ENCODE measurements around the gene TBC1D5.

Gene TBC1D5

DNA sequence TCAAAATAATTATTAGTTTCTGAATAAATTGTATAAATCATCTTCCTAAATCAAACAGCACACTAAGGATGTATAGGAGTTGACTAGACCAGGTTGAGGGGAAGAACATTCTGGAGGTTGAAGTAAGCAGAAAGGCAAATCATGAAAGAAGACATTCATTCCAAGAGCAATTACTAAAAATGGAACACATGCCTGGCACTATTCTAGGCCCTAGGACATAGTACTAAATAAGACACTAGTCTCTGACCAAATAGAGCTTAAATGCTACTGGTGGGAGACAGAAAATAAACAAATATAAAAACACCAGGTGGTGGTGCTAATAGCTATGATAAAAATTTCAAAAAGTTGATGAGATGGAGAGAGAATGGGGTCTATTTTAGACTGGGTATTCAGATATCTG, 190.1 kb downstream of the TBC1D5 start:
- no peaks in the 10 kb centered on the region for H3F3A ChIP-seq (ENCODE audit: low read depth)
- H3K9ac ChIP-seq (ENCODE audit: low read depth, low read length, poor library complexity, severe bottlenecking): no peak overlapping the region
- no peaks in the 10 kb centered on the region for H3K36me3 ChIP-seq (ENCODE audit: insufficient read depth, low read length)
- peaks cover 6% of the 10 kb centered on the region for H3K4me1 ChIP-seq (ENCODE audit: insufficient read depth, low read length, poor library complexity, severe bottlenecking)
- TF ChIP-seq, protein P1, sequence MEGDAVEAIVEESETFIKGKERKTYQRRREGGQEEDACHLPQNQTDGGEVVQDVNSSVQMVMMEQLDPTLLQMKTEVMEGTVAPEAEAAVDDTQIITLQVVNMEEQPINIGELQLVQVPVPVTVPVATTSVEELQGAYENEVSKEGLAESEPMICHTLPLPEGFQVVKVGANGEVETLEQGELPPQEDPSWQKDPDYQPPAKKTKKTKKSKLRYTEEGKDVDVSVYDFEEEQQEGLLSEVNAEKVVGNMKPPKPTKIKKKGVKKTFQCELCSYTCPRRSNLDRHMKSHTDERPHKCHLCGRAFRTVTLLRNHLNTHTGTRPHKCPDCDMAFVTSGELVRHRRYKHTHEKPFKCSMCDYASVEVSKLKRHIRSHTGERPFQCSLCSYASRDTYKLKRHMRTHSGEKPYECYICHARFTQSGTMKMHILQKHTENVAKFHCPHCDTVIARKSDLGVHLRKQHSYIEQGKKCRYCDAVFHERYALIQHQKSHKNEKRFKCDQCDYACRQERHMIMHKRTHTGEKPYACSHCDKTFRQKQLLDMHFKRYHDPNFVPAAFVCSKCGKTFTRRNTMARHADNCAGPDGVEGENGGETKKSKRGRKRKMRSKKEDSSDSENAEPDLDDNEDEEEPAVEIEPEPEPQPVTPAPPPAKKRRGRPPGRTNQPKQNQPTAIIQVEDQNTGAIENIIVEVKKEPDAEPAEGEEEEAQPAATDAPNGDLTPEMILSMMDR (conservative IDR thresholded peaks at IDR 0.05; ENCODE audit: low read length): peak; percentile 30; the same call in 1 of the 2 replicates
- TF ChIP-seq EZH2phosphoT487 (IDR thresholded peaks at IDR 0.05; ENCODE audit: borderline replicate concordance): no peak
- no peak overlapping the region for H3K4me2 ChIP-seq (ENCODE audit: low read depth, low read length, poor library complexity, severe bottlenecking)
- peaks cover 6% of the 10 kb centered on the region for H3K79me2 ChIP-seq (ENCODE audit: insufficient read depth, low read length)
- H3K4me3 ChIP-seq (ENCODE audit: low read length, poor library complexity, severe bottlenecking): no peak overlapping the region
- H3K9me3 ChIP-seq (ENCODE audit: insufficient read depth, low read depth, low read length): no peaks in the 10 kb centered on the region
- H3K9me2 ChIP-seq (replicated peaks; ENCODE audit: low read depth, low read length): no peaks in the 10 kb centered on the region
- no peaks in the 10 kb centered on the region for H3K27me3 ChIP-seq (ENCODE audit: insufficient read depth, low read length, poor library complexity, severe bottlenecking)
- H4K20me1 ChIP-seq (ENCODE audit: insufficient read depth, low read length, poor library complexity, severe bottlenecking): peaks cover 5% of the 10 kb centered on the region
- H2AFZ ChIP-seq (ENCODE audit: low read length): no peak overlapping the region

GRCh38 chr3:17551895-17552294, 190.5 kb downstream of the TBC1D5 start:
- TF ChIP-seq, protein P1 (conservative IDR thresholded peaks at IDR 0.05; ENCODE audit: low read length): no peak
- TF ChIP-seq EZH2phosphoT487 (IDR thresholded peaks at IDR 0.05; ENCODE audit: borderline replicate concordance): no peak
- peaks cover 6% of the 10 kb centered on the region for H3K4me1 ChIP-seq (ENCODE audit: insufficient read depth, low read length, poor library complexity, severe bottlenecking)
- H3F3A ChIP-seq (ENCODE audit: low read depth): no peaks in the 10 kb centered on the region
- H3K9me2 ChIP-seq (replicated peaks; ENCODE audit: low read depth, low read length): no peaks in the 10 kb centered on the region
- peaks cover 5% of the 10 kb centered on the region for H4K20me1 ChIP-seq (ENCODE audit: insufficient read depth, low read length, poor library complexity, severe bottlenecking)
- H2AFZ ChIP-seq (ENCODE audit: low read length): no peak overlapping the region
- no peak overlapping the region for H3K4me3 ChIP-seq (ENCODE audit: low read length, poor library complexity, severe bottlenecking)
- H3K79me2 ChIP-seq (ENCODE audit: insufficient read depth, low read length): peaks cover 6% of the 10 kb centered on the region
- H3K36me3 ChIP-seq (ENCODE audit: insufficient read depth, low read length): no peaks in the 10 kb centered on the region
- H3K9ac ChIP-seq (ENCODE audit: low read depth, low read length, poor library complexity, severe bottlenecking): no peak overlapping the region
- no peaks in the 10 kb centered on the region for H3K9me3 ChIP-seq (ENCODE audit: insufficient read depth, low read depth, low read length)
- H3K4me2 ChIP-seq (ENCODE audit: low read depth, low read length, poor library complexity, severe bottlenecking): no peak overlapping the region
- no peaks in the 10 kb centered on the region for H3K27me3 ChIP-seq (ENCODE audit: insufficient read depth, low read length, poor library complexity, severe bottlenecking)

DNA sequence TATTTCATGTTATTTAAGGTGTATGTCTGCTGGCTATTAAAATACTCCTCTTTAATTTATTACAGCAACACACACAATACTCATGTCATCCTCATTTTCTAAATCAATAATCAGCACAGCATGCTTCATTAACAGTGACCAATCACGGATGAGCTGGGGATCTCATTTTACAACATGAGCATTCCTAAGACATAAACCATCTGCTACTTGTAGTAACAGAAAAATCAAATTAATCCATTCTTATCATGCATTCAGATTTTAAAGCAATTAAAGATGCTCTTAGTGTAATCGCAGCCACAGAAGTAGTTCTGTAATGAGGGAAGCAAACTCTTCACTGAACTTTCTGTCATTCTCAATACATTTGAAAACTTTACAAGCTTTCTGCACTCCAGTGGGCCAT, 191.1 kb downstream of the TBC1D5 start:
- H2AFZ ChIP-seq (ENCODE audit: low read length): no peak overlapping the region
- TF ChIP-seq, protein P1 (conservative IDR thresholded peaks at IDR 0.05; ENCODE audit: low read length): no peak
- no peak for TF ChIP-seq EZH2phosphoT487 (IDR thresholded peaks at IDR 0.05; ENCODE audit: borderline replicate concordance)
- no peaks in the 10 kb centered on the region for H3F3A ChIP-seq (ENCODE audit: low read depth)
- no peak overlapping the region for H3K4me3 ChIP-seq (ENCODE audit: low read length, poor library complexity, severe bottlenecking)
- no peaks in the 10 kb centered on the region for H3K9me2 ChIP-seq (replicated peaks; ENCODE audit: low read depth, low read length)
- peaks cover 6% of the 10 kb centered on the region for H3K79me2 ChIP-seq (ENCODE audit: insufficient read depth, low read length)
- H3K27me3 ChIP-seq (ENCODE audit: insufficient read depth, low read length, poor library complexity, severe bottlenecking): no peaks in the 10 kb centered on the region
- H3K9ac ChIP-seq (ENCODE audit: low read depth, low read length, poor library complexity, severe bottlenecking): no peak overlapping the region
- no peaks in the 10 kb centered on the region for H3K9me3 ChIP-seq (ENCODE audit: insufficient read depth, low read depth, low read length)
- H3K36me3 ChIP-seq (ENCODE audit: insufficient read depth, low read length): no peaks in the 10 kb centered on the region
- peaks cover 5% of the 10 kb centered on the region for H4K20me1 ChIP-seq (ENCODE audit: insufficient read depth, low read length, poor library complexity, severe bottlenecking)
- H3K4me2 ChIP-seq (ENCODE audit: low read depth, low read length, poor library complexity, severe bottlenecking): no peak overlapping the region
- H3K4me1 ChIP-seq (ENCODE audit: insufficient read depth, low read length, poor library complexity, severe bottlenecking): peaks cover 6% of the 10 kb centered on the region

Data from Loucy (cell line).